DND-41 (cell line): Measurements from ENCODE around the gene GJA8.
"Not testable (repeated sequence)": the region's sequence is repeated elsewhere in the genome, so short reads cannot be mapped to it uniquely, and the experiment has no call there.

Experiments
- ATAC-seq: fragments of 200-7000 bp; cut with Tn5 transposase; 3 replicates; pipeline ENCODE4 v1.9.1; 2021; ENCODE audit warnings: low read depth; ENCODE audit not compliant: insufficient read depth
- DNase-seq: peaks from one replicate; pipeline ENCODE4 v3.0.0-alpha.2; 2020
- H2AFZ ChIP-seq: 2 replicates; pipeline ENCODE4 v1.6.0; 2012; ENCODE audit warnings: low read depth, low read length
- H3K27ac ChIP-seq: 2 replicates; pipeline ENCODE4 v1.5.1; 2012; ENCODE audit warnings: low read length, inconsistent platforms
- H3K27me3 ChIP-seq: fragments of 200-600 bp; sonication (generic); 2 replicates; pipeline ENCODE4 v1.6.0; 2012; ENCODE audit warnings: low read length, mild to moderate bottlenecking, inconsistent platforms; ENCODE audit not compliant: insufficient read depth, poor library complexity
- H3K36me3 ChIP-seq: 2 replicates; pipeline ENCODE4 v1.5.1; 2012; ENCODE audit warnings: low read length, inconsistent platforms; ENCODE audit not compliant: insufficient read depth
- H3K4me1 ChIP-seq: 2 replicates; pipeline ENCODE4 v1.5.1; 2012; ENCODE audit warnings: mild to moderate bottlenecking, low read length; ENCODE audit not compliant: insufficient read depth
- H3K4me2 ChIP-seq: 2 replicates; pipeline ENCODE4 v1.6.0; 2012; ENCODE audit warnings: mild to moderate bottlenecking, moderate library complexity, low read length, inconsistent platforms; ENCODE audit not compliant: insufficient read depth
- H3K4me3 ChIP-seq, 2 experiments: fragments of 200-600 bp in 1 of 2; shearing (Covaris generic) in 1 of 2; 2 replicates each; pipeline ENCODE4 v1.5.1; 2012 to 2016; ENCODE audit warnings: inconsistent platforms in 2 of 2, low read length in 2 of 2, mild to moderate bottlenecking in 2 of 2, low read depth in 1 of 2, moderate library complexity in 1 of 2
- H3K79me2 ChIP-seq: 2 replicates; pipeline ENCODE4 v1.6.0; 2012; ENCODE audit warnings: low read length, inconsistent platforms; ENCODE audit not compliant: insufficient read depth
- H3K9ac ChIP-seq: 2 replicates; pipeline ENCODE4 v1.6.0; 2012; ENCODE audit warnings: low read depth, mild to moderate bottlenecking, inconsistent platforms, low read length, moderate library complexity
- H3K9me3 ChIP-seq: 2 replicates; pipeline ENCODE4 v1.5.1; 2012; ENCODE audit warnings: low read length, moderate library complexity, mild to moderate bottlenecking, inconsistent platforms; ENCODE audit not compliant: insufficient read depth, severe bottlenecking
- H4K20me1 ChIP-seq: 2 replicates; pipeline ENCODE4 v1.6.0; 2012; ENCODE audit warnings: low read length; ENCODE audit not compliant: insufficient read depth
- CTCF ChIP-seq: IDR thresholded peaks from 2 replicates; pipeline ENCODE4 v1.5.1; 2012; ENCODE audit warnings: borderline replicate concordance, low read length, moderate library complexity, mild to moderate bottlenecking; ENCODE audit not compliant: poor library complexity, severe bottlenecking; ENCODE audit errors: extremely low read depth
- EZH2 ChIP-seq: IDR thresholded peaks from 3 replicates; pipeline ENCODE4 v1.6.1; 2012; ENCODE audit warnings: borderline replicate concordance, low read depth, mild to moderate bottlenecking, moderate library complexity, low read length, inconsistent platforms; ENCODE audit not compliant: severe bottlenecking

Gene GJA8

GRCh38 chr1:147902253-147902845 lies at the start of gene GJA8:
Gene GJA8, plus strand, starts transcription at chr1:147902795. Its CDS starts 5,161 bp downstream, at chr1:147907956.
- DNase-seq (no peak), ATAC-seq (no peak)
- Histone ChIP-seq H3K4me3 (no peak within 1 kb of the TSS), H3K27ac (no peak within 1 kb of the TSS), H3K27me3 (peaks cover 14% of the 10 kb centered on the region), H3K36me3 (no peaks in the 10 kb centered on the region), H3K4me2 (no peak within 1 kb of the TSS), H4K20me1 (no peaks in the 10 kb centered on the region), H3K4me1 (no peaks in the 10 kb centered on the region), H3K79me2 (no peaks in the 10 kb centered on the region), H3K9me3 (no peaks in the 10 kb centered on the region), H3K9ac (no peak within 1 kb of the TSS), H2AFZ (no peak within 1 kb of the TSS)
- TF ChIP-seq EZH2 = no peak
- TF ChIP-seq CTCF = no peak

DNA sequence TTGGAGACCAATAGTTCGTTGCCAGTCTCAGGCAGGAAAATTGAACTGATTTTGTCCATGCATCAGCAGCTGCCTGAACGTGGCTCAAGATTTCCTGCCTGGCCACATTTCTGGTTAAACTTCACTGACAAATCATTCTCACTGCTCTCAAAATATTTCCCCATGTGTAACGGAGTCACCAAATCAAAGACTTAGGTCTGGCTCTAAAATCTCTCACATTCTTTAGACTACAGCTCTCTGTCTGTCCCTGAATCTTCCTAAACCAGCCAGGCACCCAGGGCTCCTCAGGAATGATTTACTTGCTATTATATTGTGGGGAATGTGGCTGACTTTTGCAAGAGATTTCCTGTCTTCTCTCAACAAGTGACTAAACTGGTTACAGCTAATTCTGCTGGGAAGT lies 49.2 kb upstream of the GJA8 start:
- TF ChIP-seq EZH2 (no peak), CTCF (no peak)
- H3K79me2 ChIP-seq = no peaks in the 10 kb centered on the region
- H3K27ac ChIP-seq = no peak overlapping the region
- no peaks in the 10 kb centered on the region for H3K9me3 ChIP-seq
- H3K4me1 ChIP-seq = no peaks in the 10 kb centered on the region
- peaks cover 9% of the 10 kb centered on the region for H3K27me3 ChIP-seq
- no peak overlapping the region for H3K4me2 ChIP-seq
- H3K36me3 ChIP-seq = no peaks in the 10 kb centered on the region
- no peak for ATAC-seq
- no peak for DNase-seq
- H2AFZ ChIP-seq = no peak overlapping the region
- H4K20me1 ChIP-seq = no peaks in the 10 kb centered on the region
- H3K4me3 ChIP-seq = no peak overlapping the region
- no peak overlapping the region for H3K9ac ChIP-seq

GRCh38 chr1:147854989-147855388 lies 47.6 kb upstream of the GJA8 start:
- not testable (repeated sequence) for H3K36me3 ChIP-seq

DNA sequence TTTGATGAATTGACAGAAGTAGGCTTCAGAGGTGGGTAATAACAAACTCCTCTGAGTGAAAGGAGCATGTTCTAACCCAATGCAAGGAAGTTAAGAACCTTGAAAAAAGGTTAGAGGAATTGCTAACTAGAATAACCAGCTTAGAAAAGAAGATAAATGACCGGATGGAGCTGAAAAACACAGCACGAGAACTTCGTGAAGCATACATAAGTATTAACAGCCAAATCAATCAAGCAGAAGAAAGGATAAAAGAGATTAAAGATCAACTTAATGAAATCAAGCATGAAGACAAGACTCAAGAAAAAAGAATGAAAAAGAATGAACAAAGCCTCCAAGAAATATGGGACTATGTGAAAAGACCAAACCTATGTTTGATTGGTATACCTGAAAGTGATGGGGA lies 46.6 kb upstream of the GJA8 start:
- H3K4me2 ChIP-seq, H3K79me2 ChIP-seq, DNase-seq, H2AFZ ChIP-seq, H3K4me1 ChIP-seq, H3K27me3 ChIP-seq, H3K27ac ChIP-seq, H3K4me3 ChIP-seq, ATAC-seq, H3K9ac ChIP-seq, H3K36me3 ChIP-seq, H4K20me1 ChIP-seq, H3K9me3 ChIP-seq: not testable (repeated sequence)

More at GRCh38 chr1:147854989-147855388, 47.6 kb upstream of the GJA8 start:
- H3K4me2 ChIP-seq, H3K4me1 ChIP-seq, H3K4me3 ChIP-seq, H3K9ac ChIP-seq, H2AFZ ChIP-seq, H3K27ac ChIP-seq, ATAC-seq, DNase-seq, H3K9me3 ChIP-seq, H3K27me3 ChIP-seq, H4K20me1 ChIP-seq, H3K79me2 ChIP-seq: not testable (repeated sequence)

DNA sequence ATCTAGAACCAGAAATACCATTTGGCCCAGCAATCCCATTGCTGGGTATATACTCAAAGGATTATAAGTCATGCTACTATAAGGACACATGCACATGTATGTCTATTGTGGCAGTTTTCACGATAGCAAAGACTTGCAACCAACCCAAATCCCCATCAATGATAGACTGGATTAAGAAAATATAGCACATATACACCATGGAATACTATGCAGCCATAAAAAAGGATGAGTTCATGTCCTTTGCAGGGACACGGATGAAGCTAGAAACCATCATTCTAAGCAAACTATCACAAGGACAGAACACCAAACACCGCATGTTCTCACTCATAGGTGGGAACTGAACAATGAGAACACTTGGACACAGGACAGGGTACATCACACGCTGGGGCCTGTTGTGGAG lies 35.4 kb upstream of the GJA8 start:
- H3K9me3 ChIP-seq, H3K27me3 ChIP-seq, H3K27ac ChIP-seq, DNase-seq, H2AFZ ChIP-seq, H3K4me3 ChIP-seq, H3K9ac ChIP-seq, H4K20me1 ChIP-seq, H3K4me2 ChIP-seq, ATAC-seq, H3K4me1 ChIP-seq, H3K36me3 ChIP-seq, H3K79me2 ChIP-seq: not testable (repeated sequence)
